ENCODE results near the gene ZNF536. TPM values are rescaled to one million over a fixed set of nuclear protein-coding genes. Genes with fewer than 3 reads are reported as not detected.

ZNF536 gene
- total RNA-seq, 1 donor from 2014 or later, result not detected

DNA sequence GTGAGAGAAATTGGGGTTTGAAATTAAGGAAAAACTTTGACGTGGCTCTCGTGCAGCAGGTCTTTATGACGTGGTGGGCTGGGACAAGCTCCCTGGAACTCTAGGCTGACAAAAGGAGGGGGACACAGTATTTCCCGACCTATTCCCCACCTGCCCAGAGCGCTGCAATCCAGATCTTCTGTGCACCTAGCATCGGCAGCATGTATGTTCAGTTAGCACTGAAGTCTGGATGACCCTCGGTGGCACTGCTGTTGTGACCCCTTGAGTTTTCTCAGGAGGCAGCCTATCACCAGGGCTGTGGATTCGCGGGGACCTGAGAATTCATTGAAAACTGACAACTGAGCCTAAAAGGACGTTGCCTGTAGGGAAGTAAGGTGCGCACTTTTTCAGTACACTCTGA, 9.1 kb upstream of the ZNF536 start:
- DNase-seq (ENCODE audit: low read depth in 2 of 2), result no peak

DNA sequence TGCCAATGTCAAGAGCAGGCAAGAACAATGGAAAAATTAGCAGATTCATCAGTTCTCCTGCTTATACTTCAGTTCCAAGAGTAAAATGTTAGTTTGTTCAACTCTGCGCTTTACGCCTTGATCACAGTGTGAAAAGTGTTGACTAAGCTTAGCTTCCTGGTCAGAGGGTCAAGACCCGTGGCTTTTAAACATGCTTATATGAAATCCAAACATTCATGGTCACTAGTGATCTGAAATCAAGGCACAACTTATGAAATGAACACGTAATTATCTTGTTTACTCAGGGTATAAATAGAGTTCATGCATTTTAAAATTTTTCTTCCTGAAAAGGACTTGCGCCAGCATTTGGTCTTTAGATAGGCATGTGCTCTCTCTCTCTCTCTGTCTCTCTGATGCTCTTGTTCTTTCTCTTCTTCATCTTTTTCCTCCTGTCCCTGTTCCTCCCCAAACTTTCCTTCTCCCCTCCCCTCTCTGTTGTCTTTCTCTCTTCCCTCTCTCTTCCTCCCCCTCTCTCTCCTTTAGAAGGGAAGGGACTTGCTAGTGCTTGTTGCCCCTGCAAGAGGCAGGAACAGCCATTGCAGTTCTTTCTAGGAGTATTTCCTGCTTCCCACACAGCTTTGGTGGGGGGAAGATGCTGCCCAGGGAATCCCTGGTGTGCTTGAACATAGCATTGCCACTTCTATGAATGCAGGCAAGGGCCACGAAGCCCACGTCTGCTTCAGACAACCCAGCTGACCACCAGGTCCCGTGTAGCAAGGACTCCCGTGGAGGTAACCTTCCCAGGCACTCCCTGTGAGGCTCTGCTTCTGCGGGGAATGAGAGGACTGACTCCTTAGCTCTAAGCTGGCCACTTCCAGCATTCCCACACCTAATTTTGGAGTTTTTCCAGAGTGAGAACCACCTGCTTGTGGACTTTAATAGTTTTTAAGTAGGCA, 7.1 kb upstream of the ZNF536 start:
- no peak for DNase-seq (ENCODE audit: low read depth in 2 of 2)

DNA sequence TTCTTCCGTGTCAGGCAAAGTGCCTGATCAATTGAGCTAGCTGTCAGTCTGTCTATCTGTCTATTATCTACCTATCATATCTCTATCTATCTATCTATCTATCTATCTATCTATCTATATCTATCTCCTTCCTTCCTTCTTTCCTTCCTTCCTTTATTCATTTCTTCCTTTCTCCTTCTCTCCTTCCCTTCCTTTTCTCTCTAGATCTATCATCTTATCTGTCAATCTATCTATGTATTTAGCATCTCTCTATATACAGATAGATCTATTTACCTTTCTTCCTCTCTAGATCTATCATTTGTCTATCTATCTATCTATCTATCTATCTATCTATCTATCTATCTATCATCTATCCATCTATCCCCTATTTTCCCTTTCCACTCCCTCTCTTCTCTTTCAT, 5.9 kb upstream of the ZNF536 start:
- DNase-seq (ENCODE audit: low read depth in 2 of 2), result no peak

DNA sequence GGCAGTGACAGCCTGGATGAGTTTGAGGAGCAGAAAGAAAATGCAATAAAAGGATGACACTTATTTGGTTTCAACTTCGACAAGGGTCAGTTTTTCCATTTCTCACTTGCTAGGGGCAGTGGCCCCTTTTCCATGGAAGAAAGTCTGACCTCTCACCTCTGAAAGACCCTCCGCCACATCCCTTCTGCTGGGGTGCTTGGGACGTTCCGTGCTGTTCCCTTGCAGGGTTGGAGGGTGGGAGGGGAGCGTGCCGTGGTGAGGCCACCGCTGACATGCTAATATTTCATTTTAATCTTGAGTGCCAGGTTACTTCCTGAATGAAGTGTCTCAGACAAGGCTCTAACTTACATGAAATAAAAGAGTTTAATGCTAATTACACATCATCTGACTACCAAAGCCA, 5.2 kb upstream of the ZNF536 start:
- DNase-seq (ENCODE audit: low read depth in 2 of 2), result no peak

DNA sequence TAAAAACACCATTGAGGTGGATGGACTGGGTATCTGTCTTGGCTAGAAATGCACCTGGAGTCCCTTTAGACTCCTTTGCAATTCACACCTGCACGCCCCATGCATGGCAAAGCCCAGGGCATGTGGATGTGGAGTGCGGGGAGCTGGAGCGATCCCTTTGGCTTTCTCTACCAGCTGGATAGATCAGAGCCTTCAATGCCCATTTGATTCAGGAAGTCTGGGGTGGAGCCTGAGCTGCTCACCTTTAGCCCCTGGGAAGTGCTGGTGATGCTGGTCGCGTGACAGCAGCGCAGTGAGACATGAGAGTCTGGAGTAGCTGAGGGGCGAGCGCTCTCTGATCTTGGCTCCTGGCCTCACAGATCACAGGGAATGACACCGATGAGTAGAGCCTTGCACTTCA, 4.8 kb upstream of the ZNF536 start:
- no peak for DNase-seq (ENCODE audit: low read depth in 2 of 2)

DNA sequence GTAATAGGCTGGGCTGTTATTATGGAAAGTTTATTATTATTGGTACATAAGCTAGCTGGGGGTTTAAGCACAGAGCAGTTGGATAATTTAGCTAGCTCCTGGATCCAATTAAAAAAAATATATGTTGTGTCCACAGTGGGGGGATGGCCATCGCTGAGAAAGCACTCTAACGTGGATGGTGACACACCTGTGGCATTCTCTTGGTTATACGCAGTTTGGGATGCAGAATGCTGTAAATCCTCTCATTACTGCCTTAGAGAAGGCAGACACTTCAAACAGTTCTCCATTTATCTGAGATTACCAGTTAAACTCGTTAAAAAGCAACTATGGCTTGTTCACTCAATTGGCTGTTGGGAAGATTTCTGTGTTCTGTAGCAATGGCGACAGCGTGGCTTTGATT, 2.4 kb upstream of the ZNF536 start:
- DNase-seq (ENCODE audit: low read depth in 2 of 2), result no peak

DNA sequence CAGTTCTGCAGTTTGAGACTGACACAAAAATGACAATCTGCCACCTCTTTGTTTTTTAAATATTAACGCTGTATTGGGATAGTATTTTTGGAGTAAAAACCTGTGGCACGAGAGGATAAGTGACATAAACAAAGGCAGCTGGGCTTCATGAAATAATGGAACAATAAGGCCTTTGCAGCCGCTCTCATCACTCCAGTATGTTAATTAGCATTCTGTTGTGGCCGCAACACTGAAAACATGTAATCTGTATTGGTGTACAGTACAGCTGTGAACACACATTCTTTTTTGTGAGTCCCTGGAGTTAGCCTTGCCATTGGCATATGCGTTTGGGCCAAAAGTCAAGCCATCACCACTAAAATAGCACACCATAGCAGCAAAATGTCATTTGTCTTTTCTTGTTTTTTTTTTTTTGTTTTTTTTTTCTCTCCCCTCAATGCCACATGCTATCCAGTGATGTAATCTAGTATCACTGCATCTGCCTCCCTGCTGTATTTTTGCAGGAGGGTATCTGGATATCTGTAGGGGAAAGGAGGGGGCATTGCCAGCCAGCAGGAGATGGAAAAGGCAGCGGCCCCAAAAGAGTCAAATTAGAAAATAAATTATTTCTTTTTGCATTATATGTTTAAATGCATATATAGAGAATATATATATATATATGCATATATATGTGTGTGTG, 885 bp upstream of the ZNF536 start:
- DNase-seq (ENCODE audit: low read depth in 2 of 2), result no peak

DNA sequence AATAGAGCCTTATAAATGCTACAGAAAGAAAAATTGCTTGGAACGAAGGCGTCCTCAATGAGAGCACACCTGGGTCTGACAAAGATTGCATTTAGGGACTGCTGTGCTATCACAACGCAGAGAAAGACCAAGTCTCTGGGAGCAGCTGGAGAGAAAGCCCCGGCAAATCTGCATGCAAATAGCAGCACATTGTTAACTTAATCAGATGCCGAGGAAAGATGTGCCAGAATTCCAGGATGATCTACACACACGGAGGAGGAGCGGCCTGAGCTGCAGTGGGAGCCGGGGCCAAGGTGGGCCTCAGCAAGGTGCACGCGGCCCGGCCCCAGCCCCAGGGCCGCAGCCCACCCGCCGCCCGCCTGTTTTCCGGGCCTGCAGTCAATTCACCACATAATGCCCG, 1.4 kb downstream of the ZNF536 start:
- DNase-seq (ENCODE audit: low read depth in 2 of 2), result no peak

DNA sequence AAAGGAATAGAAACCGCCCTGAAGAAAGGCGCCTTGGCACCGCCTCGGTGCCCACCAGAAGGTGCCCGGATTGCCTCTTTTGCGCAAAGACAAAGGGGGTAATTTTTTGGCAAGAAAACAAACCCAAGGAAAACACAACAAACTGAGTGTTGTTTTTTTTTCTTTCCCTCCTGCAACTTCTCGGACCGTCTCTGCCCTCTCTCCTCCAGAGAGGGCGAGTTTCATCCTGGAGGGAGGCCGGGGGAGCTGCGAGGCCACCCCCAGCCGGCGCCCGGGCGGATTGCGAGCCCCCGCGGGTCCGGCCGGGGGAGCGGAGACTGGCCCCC, 2.3 kb downstream of the ZNF536 start:
- no peak for DNase-seq (ENCODE audit: low read depth in 2 of 2)

DNA sequence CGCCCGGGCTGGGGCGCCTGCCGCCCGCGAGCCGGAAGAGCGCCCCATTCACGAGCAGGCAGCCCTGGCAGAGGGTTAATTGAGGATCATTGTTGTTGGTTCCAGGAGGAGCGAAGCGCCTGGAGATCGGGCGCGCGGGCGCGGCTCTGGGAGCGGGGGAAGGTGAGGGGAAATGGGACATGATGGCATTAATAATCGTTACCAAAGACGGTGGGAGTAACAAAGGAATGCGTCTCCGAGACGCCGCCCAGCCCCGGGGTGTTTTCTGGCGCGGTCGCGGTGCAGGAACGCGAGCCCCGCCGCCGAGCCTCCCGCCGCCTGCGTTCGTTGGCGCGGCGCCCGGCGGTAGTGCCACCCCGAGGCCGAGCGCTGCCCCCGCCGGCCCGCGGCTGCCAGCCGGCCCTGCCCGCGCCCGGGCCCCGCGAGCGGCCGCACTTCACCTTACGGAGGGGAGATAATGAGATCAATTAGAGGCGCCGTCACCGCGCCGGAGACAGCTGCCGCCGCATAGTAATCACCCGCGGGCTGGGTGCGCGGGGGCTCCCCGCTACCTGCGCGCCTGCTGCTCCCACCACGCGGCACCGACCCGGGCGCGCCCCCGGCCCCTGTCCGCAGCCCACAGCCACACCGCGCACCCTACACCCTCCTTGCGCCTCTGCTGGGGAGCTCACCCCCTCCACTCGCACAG, 2.8 kb downstream of the ZNF536 start:
- DNase-seq (ENCODE audit: low read depth in 2 of 2), result no peak

DNA sequence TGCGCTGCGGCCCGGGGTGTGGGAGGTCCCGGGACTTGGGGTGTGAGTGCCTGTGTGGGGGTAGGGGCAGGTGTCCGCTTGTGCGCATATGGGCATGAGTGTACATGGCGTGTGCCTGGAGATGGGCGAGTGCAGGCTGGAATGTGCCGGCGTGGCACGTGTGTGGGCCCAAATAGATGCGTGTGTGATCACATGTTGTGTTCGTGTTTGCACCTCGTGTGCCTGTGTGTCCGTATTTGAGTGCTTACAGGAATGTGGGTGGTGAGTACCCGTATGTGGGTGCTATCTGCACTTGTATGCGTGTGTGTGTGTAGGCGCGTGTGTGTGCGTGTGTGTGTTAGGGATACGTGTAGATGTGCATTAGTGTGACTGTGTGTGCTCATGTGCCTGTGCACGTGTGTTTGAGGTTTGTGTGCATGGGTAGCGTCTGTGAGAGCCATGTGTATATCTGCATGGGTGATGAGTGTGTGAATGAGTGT, 3.4 kb downstream of the ZNF536 start:
- DNase-seq (ENCODE audit: low read depth in 2 of 2), result no peak

DNA sequence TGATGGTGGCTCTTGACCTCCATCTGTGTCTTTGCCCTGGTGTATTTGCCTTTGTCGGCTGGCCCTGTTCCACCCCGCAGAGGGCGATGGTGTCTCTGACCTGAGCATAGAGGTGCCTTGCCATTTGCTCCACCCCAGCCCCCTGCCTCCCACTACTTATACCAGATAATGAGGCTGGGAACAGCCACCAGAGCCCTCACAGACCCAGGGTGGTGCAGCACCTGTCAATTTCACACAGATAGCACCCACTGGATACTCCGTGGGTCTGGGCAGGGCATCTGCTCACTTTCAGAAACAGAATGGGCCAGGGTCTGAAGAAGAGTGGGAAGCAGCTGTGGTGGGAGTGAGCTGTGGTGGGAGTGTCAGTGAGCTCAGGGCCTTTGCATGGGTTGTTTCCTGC, 4.1 kb downstream of the ZNF536 start:
- no peak for DNase-seq (ENCODE audit: low read depth in 2 of 2)

DNA sequence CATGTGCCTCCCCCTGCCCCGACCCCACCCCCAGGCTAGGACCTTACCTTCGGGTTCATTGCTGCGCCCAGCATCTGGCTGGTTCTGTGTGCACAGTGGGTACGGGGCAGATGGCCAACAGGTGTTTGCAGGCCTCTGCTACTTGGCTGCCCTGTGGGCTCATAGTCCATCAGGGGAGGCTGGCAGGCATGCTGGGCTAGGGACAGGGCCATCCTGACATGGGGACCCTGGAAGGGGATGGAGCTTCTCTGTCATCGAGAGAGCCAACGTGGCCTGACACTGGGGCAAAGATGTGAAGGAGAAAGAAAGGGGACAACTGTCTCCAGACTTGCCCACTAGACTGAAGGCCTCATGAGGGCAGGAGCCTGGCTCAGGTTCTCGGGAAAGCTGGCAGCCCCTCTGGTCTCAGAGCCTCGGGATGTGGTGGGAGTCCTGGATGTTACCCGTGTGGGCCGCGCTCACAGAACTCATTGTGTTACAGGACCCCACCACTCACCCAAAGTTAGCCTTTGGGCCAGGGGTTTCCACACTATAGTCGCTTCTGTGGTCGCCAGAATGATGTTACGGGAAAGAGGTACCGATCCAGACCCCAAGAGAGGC, 4.7 kb downstream of the ZNF536 start:
- no peak for DNase-seq (ENCODE audit: low read depth in 2 of 2)

DNA sequence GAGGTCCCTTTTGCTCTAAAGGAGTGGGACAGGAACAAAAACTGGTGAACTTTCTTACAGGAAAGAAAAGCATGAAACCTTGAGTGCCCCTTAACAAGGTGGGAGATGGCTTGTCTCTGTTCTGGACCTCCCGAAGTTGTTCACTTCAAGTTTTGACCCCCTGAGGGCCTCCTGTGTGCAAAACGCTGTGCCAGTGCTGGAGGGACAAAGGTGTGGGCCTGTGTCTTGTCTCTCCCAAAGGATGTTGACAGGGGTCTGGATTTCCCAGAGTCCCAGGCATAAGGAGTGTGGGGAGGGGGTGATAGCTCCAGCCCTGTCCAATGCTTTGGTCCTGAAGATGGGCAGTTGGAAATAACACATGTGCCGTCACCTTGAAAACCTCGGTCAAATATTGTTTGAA, 6.5 kb downstream of the ZNF536 start:
- no peak for DNase-seq (ENCODE audit: low read depth in 2 of 2)

DNA sequence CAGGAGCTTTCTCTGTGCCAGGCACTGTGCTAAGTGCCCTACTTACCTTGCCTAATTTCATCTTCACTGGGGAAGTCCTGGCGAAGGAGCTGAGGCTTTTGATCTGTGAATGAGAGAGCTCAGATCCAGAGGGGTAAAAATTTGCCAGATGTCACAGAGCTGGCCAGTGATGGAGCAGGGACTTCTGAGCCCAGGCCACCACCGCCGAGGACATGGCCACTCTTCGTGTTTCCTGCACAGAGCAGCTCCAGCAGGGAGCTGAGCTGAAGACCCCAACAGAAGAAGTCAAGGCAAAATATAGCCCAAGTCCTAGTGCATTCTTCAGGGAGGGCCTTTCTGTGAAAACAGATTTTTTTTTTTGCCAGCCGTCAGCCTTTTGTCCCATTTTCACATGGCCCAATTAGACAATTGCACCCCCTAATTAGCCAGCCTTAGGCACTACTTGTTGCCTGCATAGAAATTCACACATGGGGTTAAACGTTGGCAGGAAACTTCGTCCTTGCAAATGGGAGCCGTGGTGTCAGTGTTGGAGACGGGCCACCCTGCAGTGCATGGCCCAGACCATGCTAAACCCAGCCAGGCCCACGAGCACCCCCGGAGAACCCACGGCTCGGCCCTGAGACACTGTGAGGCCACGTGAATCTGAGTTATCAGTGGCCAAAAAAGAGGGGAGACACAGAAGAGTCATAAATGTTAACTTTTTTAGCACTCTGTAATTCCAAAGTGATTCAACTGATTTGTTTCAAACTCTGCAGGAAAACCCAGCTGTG, 7.8 kb downstream of the ZNF536 start:
- no peak for DNase-seq (ENCODE audit: low read depth in 2 of 2)

DNA sequence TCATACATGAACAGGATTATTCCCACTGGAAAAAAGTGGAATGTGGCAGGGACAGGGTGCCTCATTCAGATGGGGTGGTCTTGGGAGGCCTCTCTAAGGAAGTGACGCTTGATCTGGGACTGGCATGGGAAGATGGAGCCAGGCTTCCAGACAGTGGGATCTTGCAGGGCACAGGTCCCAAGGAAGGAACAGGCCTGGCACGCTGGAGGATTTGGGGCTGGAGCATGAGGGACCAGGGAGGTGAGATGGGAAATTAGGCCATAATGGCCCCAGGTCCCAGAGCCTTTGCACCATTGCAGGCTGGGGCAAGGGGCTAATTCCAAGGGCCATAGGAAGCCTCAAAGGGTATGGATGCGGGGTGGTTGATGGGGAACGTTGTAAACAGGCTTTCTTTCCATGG, 9.2 kb downstream of the ZNF536 start:
- no peak for DNase-seq (ENCODE audit: low read depth in 2 of 2)

DNA sequence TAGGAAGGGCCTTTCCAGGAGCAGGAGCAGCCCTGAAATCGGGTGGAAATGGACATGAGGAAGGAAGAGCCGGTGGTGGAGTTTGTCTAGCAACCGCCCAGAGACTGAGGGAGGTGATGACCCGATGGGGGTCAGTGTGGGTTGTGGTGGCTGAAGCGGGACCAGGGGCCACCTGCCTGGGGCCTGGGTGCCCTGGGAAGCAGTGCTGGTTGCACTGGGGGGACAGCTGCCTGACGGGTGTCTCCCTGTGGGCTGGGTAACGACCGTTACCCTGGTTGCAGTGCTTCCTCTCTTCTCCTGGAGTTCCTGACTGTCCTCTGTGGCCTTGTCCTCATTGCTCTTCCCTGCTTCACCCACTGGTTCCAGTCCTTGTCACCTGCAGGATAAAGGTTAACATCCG, 13.0 kb downstream of the ZNF536 start:
- no peak for DNase-seq (ENCODE audit: low read depth in 2 of 2)

DNA sequence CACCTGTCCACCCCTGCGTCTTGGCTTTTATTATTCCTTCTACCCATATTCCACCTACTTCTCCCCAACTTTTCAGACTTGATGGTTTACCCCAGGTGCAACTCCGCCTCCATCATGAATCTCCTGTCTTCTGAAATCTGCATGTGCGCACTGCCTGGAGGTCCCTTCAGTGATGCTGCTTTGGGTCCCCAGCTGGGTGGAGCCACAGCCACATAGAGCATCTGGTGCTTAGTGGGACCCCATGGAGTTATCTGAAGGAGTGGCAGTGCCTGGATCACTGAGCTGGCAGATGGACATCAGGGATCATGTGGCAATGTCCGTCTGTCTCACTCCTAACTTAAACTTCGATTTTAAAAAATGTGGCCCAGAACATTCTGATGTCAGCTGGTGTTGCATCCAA, 13.5 kb downstream of the ZNF536 start:
- no peak for DNase-seq (ENCODE audit: low read depth in 2 of 2)

DNA sequence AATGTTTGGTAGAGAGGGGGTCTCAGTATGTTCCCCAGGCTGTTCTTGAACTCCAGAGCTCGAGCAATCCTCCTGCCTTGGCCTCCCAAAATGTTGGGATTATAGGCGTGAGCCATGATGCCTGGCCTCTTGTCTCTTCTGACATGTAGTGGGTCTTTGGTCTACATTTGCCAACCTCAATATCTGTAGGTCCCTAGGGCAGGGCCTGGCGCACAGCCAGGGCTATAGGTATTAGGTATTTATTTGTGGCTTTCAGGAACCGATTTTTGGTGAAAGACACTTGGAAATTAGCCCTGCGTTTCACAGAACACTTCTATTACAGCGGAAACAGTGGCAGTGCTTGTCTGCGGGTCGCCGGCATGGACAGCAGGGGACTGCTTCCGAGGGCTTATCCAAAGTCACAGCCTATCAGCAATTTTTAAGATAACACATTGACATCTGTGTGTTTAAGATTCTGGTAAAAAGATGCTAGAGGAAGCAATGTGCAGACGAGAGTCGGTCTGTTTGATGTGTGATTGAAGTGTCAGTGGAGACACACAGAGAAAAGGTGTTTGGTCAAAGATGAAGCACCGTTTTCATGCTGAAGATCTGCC, 14.5 kb downstream of the ZNF536 start:
- no peak for DNase-seq (ENCODE audit: low read depth in 2 of 2)

DNA sequence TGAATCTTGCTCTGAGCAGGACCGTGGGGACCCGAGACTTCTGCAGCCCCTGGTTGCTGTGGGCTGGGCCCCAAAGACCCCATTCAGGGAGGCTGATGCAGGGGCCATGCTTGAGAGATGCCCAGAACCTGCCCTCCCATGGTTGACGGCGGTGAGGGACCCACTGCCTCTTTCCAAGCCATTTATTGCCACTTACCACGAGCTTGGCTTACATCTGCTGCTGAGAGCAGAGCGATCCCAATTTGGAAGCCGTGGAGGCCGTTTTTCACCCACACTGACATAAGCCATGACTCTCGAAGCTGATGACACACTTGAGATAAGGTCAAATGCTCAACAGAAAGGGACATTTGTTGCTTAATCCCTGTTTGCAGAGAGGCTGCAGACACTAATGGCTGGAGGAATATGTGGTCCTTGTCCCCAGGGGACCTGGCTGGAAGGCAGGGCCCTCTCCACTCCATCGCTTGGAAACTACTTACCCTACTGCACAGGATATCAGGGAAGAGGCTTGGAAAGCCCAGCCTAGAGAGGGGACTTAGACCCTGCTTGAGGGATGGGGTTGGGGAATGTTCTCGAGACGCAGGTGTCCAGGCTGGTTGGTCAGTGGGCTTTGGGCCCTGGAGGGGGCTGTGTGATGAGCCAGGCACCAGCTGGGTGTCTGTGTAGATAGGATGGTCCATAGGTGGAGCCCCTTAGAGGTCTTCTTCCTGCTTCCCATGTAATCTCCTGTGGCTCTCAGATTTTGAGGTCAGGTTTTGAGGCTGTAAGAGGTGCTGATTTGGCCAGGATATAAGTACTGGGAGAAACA, 15.3 kb downstream of the ZNF536 start:
- DNase-seq (ENCODE audit: low read depth in 2 of 2), result no peak
